ENCODE data around the gene PITPNC1.
"Not testable (repeated sequence)": the region's sequence is repeated elsewhere in the genome, so short reads cannot be mapped to it uniquely, and the experiment has no call there.

DNA sequence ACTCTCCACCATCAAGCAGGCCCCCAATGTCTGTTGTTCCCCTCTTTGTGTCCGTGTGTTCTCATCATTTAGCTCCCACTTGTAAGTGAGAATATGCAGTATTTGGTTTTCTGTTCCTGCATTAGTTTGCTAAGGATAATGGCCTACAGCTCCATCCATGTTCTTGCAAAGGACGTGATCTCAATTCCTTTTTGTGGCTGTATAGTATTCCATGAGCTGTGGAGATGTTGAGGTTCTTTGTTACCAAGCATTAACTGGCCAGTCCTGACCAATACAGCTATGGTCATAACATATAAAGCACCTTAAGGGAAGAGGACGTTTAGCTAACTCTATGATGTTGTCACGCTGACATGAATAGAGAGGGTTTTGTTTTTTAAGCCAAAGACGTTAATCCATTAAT lies 118.5 kb downstream of the PITPNC1 start:
- TF ChIP-seq EZH2 (IDR thresholded peaks at IDR 0.05; ENCODE audit: insufficient read depth, low read length): not testable (repeated sequence)
- TF ChIP-seq, protein P1, sequence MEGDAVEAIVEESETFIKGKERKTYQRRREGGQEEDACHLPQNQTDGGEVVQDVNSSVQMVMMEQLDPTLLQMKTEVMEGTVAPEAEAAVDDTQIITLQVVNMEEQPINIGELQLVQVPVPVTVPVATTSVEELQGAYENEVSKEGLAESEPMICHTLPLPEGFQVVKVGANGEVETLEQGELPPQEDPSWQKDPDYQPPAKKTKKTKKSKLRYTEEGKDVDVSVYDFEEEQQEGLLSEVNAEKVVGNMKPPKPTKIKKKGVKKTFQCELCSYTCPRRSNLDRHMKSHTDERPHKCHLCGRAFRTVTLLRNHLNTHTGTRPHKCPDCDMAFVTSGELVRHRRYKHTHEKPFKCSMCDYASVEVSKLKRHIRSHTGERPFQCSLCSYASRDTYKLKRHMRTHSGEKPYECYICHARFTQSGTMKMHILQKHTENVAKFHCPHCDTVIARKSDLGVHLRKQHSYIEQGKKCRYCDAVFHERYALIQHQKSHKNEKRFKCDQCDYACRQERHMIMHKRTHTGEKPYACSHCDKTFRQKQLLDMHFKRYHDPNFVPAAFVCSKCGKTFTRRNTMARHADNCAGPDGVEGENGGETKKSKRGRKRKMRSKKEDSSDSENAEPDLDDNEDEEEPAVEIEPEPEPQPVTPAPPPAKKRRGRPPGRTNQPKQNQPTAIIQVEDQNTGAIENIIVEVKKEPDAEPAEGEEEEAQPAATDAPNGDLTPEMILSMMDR (IDR thresholded peaks at IDR 0.05; ENCODE audit: insufficient read depth, low read depth, low read length): not testable (repeated sequence)
